Cerebellar cortex (tissue), 1 donor: ENCODE measurements around the gene EYS.

Source experiments
- DNase-seq: peaks from one replicate; pipeline ENCODE4 v3.0.0-alpha.2; 2015; ENCODE audit warnings: low spot score

Gene EYS

DNA sequence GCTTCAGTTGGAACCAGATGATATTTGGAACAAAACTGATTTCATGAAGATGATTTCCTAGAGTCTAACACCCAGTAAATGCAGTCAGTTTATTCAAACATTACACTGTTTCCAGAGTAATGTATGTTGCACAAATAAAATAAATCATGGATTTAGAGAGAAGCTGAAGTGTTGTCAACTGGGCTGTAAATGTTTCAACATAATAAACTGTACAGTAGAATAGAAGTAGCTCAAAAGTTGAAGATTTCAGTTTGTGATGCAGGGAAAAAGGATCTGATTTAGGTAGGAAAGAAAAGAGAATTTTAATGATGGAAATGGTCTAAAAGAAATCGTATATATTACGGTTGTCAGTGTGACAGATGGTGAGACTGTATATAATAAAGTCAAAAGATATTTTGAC lies 985.2 kb downstream of the EYS start:
- no peak for DNase-seq

DNA sequence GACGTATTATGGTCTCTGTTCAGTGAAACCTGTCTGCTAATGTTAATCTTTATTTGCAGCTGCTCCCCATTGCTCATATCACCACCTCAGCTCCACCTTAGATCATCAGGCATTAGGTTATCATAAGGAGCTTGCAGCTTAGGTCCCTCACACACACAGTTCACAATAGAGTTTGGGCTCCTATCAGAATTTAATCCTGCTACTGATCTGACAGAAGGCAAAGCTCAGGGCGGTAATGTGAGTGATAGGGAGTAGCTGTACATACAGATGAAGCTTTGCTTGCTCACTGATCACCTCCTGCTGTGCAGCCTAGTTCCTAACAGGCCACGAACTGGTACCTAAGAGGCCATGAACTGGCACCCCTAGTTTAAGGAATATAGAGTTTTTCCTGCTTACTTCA lies 989.7 kb downstream of the EYS start:
- no peak for DNase-seq

DNA sequence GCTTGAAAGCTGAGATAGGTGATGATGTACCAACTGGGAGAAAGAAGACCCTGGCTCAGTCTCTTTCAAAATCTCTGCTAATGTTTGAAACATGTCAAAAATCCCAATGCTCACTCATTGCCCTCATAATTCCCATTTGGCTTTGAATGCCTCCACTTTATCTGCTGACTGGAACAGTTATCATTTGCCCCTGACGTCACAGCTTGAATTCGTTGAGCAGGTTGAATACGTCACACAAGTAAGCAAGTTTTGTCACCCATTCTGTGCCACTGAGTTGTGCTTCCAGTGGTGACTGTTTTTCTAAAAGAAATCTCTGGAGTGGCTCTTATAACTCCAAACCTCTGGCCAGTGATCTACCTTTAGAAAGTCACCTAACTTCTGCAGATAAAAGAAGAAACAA lies 991.4 kb downstream of the EYS start:
- DNase-seq = no peak

DNA sequence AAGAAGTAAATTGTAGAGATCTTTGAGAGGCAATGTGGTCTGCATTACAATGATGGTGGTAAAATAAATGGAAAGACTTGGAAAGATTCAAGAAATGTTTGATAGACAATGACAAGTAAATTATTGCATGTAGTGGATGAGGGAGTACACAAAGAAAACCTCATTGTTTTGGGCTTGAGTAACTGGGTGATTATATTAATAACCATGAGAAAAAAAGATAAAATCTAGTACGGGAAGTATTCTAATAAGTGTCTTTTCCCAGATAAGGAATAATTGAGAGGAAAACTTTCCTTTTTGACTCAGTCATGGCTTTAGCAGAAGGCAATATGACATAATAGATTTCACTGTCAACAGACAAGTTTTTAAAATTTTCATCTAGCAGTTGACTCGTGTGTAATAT lies 993.0 kb downstream of the EYS start:
- no peak for DNase-seq

DNA sequence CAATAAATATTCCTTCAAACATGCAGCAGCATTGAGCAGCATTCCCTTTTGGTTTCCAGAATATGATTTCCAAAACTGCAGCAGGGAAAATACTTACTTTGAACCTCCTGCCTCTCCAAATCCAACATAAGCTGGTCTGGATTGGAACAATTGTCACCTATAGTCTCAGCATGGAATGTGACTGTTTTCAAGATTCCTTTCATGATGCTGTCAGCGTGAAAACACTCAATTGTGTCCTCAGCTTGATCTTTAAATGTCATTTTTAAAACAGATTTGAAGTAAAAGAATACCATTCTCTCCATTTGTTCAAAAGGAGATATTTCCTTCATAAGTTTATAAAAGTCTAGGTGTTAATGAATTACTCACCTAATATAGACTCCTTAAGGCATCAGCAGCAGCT lies 993.9 kb downstream of the EYS start:
- no peak for DNase-seq

DNA sequence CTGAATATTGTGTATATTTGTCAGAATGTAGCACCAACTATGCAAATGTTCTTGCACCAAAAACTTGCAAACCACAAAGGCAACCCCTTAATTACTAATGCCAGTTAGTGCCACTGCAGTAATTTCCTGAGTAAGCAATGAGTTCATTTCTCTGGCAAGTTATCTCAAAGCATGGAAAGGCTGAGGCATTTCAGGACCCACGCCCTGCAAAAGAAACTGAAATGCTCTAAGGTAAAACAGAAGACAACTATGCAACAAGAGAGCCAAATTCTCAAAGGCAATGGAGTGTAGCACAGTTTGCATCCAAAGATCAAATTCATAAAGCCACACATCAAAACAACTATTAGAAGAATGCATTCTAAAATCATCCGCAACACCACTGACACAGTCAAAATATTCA lies 994.4 kb downstream of the EYS start:
- DNase-seq = no peak

DNA sequence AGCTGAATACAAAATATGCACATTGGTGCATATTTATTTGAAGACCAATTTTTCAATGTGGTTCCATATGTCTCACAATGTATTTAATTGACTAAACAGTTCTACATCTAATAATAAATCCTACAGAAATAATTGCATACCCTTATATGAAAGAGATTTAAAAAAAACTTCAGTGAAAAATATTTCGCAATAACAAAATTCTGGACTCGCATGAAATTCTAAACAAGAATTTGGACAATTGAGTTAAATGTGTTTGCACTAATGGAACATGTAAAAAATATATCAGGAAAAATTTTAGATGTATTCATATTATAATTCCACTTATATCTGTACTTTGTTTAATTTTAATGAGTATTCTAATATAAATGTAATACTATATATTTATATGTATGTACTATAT lies 1003.1 kb downstream of the EYS start:
- no peak for DNase-seq

DNA sequence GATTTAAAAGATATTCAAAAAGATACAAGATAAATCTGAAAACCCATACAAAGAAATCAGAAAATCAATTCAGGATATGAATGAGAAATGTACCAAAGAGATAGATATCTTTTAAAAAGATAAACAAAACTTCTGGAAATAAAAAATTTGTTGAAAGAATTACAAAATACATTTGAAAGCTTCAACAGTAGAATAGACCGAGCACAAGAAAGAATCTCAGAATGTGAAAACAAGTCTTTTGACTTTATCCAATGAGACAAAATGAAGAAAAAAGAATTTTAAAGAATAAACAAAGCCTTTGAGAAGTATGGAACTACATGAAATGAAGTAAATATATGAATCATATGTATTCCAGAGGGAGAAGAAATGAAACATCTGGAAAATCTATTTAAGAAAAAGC lies 1011.0 kb downstream of the EYS start:
- no peak for DNase-seq

DNA sequence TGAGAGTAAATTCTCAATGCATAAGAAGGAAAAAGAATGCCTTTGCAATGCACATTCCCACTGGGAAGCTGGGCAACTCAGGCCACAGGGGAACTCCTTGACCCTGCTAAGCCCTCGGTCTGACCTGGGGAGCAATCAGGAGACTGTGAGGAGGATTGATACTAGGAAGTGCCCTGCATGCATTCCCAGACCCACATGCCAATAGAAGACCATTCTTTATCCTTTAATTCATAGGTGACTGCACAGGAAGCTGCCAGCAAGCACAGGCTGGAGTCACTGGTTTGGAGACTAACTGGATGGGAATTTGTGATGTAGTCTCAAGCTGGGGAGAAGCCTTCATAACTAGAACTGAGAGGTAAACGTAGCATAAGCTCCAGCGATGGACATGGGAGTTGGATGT lies 1012.7 kb downstream of the EYS start:
- DNase-seq = no peak

DNA sequence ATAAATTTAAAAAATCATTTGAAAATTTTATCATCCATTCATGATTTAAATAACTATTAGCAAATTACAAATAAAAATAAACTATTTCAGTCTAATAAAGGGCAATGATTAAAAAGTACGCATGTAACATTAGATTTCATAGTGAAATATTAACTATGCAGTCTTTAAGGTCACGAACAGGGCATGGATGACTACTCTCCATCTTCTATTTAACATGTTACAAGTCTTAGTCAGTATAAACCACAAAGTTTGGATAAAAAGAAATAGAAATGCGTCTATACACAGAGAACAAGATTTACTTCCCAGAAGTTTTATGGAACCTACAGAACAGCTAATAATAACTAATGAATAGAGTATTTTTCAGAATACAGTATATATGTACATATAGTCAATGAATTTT lies 1016.0 kb downstream of the EYS start:
- DNase-seq = no peak

DNA sequence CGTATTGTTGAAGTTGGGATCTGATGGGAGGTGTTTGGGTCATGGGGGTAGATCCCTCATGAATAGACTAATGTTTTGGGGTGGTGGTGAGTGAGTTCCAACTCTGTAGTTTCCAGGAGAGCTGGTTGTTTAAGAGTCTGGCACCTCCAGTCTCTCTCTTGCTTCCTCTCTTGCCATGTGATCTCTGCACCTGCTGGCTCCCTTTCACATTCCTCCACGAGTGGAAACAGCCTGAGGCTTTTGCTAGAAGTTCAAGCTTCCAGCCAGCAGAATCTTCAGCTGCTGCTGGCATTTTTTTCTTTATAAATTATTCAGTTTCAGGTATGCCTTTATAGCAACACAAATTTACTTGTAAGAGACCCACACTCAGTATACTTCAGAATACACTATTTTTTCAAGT lies 1021.6 kb downstream of the EYS start:
- DNase-seq = no peak

DNA sequence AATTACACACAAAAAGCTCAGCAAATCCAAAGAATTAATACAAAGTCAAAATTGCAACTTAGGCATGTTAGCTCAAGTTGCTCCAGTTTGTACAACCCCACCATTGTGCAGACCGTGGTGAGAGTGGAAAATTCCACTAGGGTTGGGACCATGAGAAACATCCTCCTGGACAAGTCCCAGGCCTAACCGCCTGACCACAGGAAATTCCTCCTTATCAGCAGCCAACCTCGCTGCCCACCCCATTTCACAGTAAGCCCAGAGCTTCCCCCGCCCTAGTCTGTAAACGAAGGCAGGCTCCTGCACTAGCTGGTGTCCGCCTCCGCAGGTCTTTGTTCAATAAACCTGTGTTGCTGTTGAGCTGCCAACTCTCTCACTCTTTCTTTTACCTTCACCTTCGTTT lies 1023.3 kb downstream of the EYS start:
- DNase-seq = no peak

DNA sequence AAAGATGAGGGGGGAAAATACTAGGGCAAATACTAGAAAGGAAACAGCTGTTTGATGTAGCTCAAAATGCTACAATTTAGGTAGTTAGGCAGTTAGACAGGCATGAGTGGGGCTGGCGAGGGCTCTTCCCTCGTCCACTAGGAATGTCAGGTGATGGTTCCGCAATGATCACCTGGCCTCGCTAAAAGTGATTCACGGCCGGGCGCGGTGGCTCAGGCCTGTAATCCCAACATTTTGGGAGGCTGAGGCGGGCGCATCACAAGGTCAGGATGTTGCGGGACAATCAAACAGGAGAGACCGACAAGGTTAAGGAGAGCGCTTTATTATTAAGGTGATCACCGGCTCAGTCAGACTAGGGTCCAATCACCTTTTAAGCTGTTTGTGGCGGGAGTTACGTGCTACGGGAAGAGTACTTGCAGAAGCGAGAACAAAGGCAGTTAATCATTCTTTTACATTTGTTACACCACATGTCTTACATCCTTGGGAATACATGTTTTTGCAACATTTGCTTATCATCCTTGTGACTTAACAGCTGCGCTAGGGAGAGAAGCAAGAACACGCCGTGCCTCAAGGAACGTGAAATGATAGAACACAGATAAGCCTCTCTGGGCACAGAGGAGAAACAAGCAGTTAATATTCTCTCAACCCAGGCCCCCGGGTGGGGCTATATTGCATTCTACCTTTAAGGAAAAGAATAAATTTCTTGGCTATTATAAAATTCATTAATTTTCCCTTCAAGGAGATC lies 1025.4 kb downstream of the EYS start:
- DNase-seq = no peak

DNA sequence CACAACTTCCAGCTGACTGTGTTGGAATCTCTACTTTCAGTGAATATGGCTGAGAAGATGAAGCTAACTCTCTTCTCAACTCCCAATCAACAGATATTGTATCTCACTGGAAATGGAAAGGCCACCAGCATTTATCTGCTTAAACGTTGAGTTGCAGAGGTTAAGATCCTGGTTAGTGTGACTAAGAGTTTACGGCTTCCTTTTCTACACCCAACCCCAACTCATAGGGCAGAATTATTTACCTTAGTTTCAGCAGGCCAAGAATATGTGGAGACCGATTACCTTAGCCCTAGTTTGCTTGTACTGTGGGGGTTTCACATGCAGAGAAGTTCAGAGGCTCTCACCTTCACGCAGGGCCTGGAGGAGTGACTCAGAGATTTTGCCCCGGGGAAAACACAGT lies 1026.6 kb downstream of the EYS start:
- no peak for DNase-seq

DNA sequence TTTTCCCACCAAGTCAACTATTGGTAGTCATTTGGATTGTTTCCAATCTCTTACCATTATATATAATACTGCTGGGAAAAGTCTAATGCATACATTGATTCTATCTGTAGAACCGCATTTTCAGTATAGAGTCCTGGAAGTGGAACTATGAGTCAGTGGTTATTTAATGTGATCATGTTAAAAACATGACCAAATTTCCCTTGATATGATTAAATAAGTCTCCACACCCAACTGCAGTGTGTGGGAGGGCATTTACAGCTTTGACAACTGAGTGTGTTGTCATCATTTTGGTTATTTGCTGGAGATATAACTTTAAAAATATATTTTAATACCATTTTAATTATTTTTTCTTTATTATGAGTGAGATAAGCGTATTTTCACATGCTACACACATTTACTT lies 1027.6 kb downstream of the EYS start:
- no peak for DNase-seq

DNA sequence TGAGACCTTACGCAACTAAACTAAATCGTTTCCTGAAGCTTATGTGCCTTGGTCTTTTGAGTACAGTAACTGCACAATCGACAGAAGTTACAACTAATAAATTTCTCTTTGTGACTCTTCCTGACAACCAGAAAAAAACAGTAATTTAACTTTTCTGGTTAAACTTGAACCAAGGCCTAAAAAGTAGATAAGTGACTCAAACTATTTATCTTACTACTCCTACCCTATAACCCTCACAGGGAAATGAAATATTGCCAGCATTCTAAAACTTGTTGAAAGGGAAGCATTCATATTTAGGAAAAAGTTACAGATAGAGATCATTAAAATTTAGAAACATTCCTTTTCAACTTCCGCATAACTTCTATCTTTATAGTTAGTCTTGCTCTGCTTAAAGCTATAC lies 1034.4 kb downstream of the EYS start:
- no peak for DNase-seq

DNA sequence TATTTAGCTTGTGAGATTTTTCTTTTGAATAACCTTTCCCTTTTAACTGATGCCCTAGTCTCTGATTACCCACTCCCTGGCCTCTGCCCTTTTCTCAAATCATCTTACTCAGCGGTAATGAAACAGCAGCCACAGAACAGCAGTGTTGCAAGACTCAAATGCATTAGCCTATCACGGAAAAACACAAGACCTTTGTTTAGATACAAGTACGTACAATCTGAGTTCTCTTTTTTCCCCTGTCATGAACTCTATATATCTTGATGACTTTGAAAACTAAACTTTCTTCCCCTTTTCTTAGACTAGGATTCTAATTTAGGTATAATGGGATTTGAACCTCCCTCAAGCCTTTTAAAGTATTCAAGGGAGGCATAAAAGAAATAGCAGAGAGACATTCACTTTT lies 1034.9 kb downstream of the EYS start:
- no peak for DNase-seq

DNA sequence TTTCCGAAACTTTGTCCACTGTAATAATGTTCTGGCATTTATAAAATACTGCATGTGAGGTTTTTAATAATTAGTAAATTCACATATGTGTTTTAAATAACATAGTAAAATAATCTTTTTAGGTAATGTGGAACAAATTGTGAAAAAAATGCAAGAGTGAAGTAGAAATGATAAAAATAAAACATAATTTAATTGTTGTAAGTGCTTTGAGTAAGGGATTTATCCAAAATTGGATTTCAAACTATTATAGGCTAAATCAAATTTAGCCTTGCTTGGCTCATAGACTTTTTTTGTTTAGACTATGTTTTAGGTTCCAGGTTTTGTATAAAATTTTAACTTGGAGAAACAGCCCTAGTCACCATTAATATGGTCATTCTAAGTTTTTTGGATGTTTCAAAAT lies 1041.9 kb downstream of the EYS start:
- no peak for DNase-seq

DNA sequence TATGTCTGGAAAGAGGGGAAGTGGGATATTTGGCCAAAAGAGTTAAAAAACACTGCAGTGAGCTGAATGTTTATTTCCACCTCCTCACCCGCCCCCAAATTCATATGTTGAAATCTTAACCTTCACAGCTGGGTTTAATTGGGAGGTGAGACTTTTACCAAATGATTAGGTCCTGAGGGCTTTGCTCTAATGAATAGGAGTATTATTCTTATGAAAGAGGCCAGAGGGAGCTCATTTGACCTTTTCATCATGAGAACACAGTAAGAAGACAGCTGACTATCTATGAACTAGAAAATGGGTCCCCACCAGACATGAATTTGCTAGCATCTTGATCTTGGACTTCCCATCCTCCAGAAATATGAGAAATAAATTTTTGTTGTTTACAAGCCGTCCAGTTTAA lies 1042.5 kb downstream of the EYS start:
- DNase-seq = no peak

DNA sequence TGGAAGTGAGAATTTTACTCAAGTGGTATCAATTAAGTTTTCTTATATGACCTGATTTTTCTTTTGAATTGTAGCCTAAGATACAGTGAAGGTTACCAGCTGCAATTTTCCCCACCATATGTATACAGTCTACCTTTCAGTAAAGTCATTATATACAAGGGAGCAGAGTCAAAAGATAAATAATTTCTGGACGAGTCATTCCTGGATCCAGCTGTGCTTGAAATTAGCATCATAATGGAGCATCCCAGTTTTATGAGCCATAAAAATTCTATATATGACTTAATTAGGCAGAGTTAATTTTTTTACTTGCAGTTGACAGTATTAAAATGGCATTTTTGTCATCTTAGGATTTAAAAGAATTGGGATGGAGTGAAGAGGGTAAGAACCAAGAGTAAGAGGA lies 1063.0 kb downstream of the EYS start:
- no peak for DNase-seq

DNA sequence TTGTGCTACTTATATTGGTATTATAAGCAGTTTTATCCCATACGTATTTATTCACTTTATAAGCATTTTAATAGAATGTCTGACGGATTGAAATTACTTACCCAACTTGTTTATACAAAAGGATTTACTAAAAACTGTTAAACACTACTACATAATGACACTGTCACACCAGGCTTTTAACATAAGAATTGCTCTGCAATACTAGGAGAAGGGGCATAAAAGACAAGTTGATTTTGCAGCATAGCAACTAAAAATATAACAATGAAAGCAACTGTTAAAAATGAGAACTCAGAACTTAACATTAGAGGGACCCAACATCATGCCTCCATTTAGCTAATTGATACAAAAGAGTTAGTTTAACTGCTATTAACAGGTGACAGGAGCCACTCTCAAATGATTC lies 1076.1 kb downstream of the EYS start:
- DNase-seq = no peak

DNA sequence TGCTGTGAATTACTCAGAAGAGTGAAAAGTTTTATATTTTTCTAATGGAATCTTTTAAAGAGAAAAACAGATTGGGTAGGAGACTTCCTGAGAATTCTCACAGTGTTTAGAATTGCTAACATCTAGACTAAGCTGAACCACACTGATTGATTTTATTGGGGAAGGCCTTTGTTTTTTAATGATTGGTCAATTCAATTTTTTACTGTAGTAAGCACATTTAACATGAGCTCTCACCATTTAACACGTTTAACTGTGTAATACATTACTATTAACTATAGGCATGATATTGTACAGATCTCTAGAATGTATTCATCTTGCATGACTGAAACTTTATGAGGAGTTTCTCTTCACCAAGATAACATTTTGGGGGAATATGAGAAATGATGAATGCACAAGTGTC lies 1084.1 kb downstream of the EYS start:
- no peak for DNase-seq

DNA sequence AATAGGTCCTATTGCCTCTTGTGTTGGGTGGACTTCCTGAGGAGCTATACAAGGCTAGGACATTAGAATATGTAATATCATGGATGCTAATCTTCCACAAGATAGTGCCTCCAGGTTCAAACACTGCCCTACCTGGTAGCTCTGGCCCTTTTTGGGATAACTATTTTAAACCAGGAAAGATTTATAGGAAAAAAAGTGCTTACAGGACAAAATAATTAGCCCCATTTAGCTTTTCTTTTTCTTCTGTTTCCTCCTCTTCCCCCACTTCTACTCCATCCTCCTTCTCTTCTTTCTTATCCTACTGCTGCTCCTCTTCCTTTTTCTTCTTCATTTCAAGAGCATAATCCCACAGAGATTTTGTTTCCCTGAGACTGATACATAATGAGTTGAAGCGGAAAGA lies 1104.0 kb downstream of the EYS start:
- DNase-seq = no peak

DNA sequence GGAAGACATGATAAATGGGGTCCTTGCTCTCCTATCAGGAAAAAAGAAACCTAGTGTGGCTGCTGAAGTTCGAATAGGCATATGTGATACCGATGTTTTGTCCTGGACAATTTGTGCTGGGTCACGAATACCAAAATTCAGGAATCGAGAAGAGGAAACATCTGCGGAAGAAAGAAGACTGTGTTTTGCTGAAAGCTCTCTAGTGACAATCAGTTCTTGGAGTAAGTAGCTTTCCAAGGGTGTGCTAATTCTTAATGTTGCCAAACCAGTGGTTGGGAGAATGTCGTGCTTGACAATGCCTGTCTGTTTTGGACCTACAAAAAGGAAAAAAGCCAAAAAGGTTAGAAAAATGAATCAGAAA lies 1115.4 kb downstream of the EYS start:
- DNase-seq = no peak
